HG03442 (cell line): ENCODE data around the gene CDC42EP5.
"Not testable (repeated sequence)": the region's sequence is repeated elsewhere in the genome, so short reads cannot be mapped to it uniquely, and the experiment has no call there.

Source experiments
- ATAC-seq: cut with Tn5 transposase; IDR thresholded peaks from one replicate; pipeline ENCODE4 v1.9.1; 2021; ENCODE audit warnings: mild to moderate bottlenecking, moderate library complexity; ENCODE audit not compliant: unreplicated experiment

CDC42EP5 gene

GRCh38 chr19:54489766-54490165 is 16.7 kb upstream of the CDC42EP5 start:
- no peak for ATAC-seq

GRCh38 chr19:54489341-54489740 is 16.2 kb upstream of the CDC42EP5 start:
- no peak for ATAC-seq

- ATAC-seq: no peak
Observed at GRCh38 chr19:54485851-54486250, 12.8 kb upstream of the CDC42EP5 start.

- no peak for ATAC-seq
Observed at GRCh38 chr19:54484451-54484850, 11.4 kb upstream of the CDC42EP5 start.

GRCh38 chr19:54482889-54483288 is 9.8 kb upstream of the CDC42EP5 start:
- no peak for ATAC-seq

- ATAC-seq: no peak
Observed at GRCh38 chr19:54481326-54481930, 8.3 kb upstream of the CDC42EP5 start.

- ATAC-seq: no peak
Observed at GRCh38 chr19:54480051-54480450, 7.0 kb upstream of the CDC42EP5 start.

GRCh38 chr19:54478677-54479266 is 5.7 kb upstream of the CDC42EP5 start:
- ATAC-seq: no peak

GRCh38 chr19:54477650-54478049 is 4.6 kb upstream of the CDC42EP5 start:
- no peak for ATAC-seq

GRCh38 chr19:54475706-54476105 is 2.6 kb upstream of the CDC42EP5 start:
- no peak for ATAC-seq

- no peak for ATAC-seq
Observed at GRCh38 chr19:54473892-54474372, 836 bp upstream of the CDC42EP5 start.

GRCh38 chr19:54470991-54471782 is 1.9 kb downstream of the CDC42EP5 start:
- no peak for ATAC-seq

- ATAC-seq: no peak
Observed at GRCh38 chr19:54470276-54470887, 2.7 kb downstream of the CDC42EP5 start.

GRCh38 chr19:54469496-54469934 is 3.6 kb downstream of the CDC42EP5 start:
- ATAC-seq: no peak

GRCh38 chr19:54466110-54466480 is 7.0 kb downstream of the CDC42EP5 start:
- not testable (repeated sequence) for ATAC-seq

GRCh38 chr19:54465426-54466109 is 7.5 kb downstream of the CDC42EP5 start:
- ATAC-seq: no peak

GRCh38 chr19:54464630-54465425 is 8.3 kb downstream of the CDC42EP5 start:
- ATAC-seq: peak; percentile 40

GRCh38 chr19:54464044-54464629 is 9.0 kb downstream of the CDC42EP5 start:
- peak; percentile 36 for ATAC-seq

GRCh38 chr19:54463531-54464043 is 9.5 kb downstream of the CDC42EP5 start, which contains the start of gene LENG9:
LENG9 (minus strand) TSS chr19:54463778; CDS start chr19:54463526, 252 bp downstream.
- peak; percentile 49 for ATAC-seq
